H9 (cell line): Measurements from ENCODE around the gene HLF. TPM values are rescaled to one million over a fixed set of nuclear protein-coding genes. Genes with fewer than 3 reads are reported as not detected.

Experiments used
- DNase-seq: peaks from one replicate; pipeline ENCODE4 v3.0.0-alpha.2; 2017
- H2AFZ ChIP-seq: one replicate; pipeline ENCODE4 v1.6.1; 2013; ENCODE audit warnings: mild to moderate bottlenecking, low read length, control low read depth, moderate library complexity
- H2AK5ac ChIP-seq: 2 replicates; pipeline ENCODE4 v1.6.1; 2013; ENCODE audit warnings: low read length, control low read depth, mixed read lengths; ENCODE audit not compliant: insufficient read length
- H2BK120ac ChIP-seq: one replicate; pipeline ENCODE4 v1.6.1; 2013; ENCODE audit warnings: low read depth, mild to moderate bottlenecking, low read length, control low read depth, inconsistent platforms; ENCODE audit not compliant: poor library complexity, severe bottlenecking
- H2BK12ac ChIP-seq: 2 replicates; pipeline ENCODE4 v1.6.1; 2013; ENCODE audit warnings: low read length, control low read depth, mixed read lengths, low read depth; ENCODE audit not compliant: insufficient read length
- H2BK15ac ChIP-seq: 2 replicates; pipeline ENCODE4 v1.6.1; 2013; ENCODE audit warnings: low read depth, low read length, control low read depth
- H2BK20ac ChIP-seq: one replicate; pipeline ENCODE4 v1.6.1; 2013; ENCODE audit warnings: low read depth, mild to moderate bottlenecking, low read length, control low read depth, inconsistent platforms; ENCODE audit not compliant: poor library complexity, severe bottlenecking
- H2BK5ac ChIP-seq: 2 replicates; pipeline ENCODE4 v1.6.1; 2013; ENCODE audit warnings: low read length, control low read depth, mixed read lengths; ENCODE audit not compliant: insufficient read length
- H3K14ac ChIP-seq: 2 replicates; pipeline ENCODE4 v1.6.1; 2013; ENCODE audit warnings: low read length, control low read depth; ENCODE audit not compliant: insufficient read depth
- H3K18ac ChIP-seq: 2 replicates; pipeline ENCODE4 v1.6.1; 2013; ENCODE audit warnings: low read depth, mild to moderate bottlenecking, mixed read lengths, low read length, control low read depth; ENCODE audit not compliant: insufficient read length
- H3K23ac ChIP-seq: 2 replicates; pipeline ENCODE4 v1.6.1; 2013; ENCODE audit warnings: low read length, control low read depth, mixed read lengths, low read depth; ENCODE audit not compliant: insufficient read length
- H3K23me2 ChIP-seq: 2 replicates; pipeline ENCODE4 v1.6.1; 2013; ENCODE audit warnings: low read depth, mild to moderate bottlenecking, mixed read lengths, low read length, control low read depth; ENCODE audit not compliant: insufficient read length, poor library complexity, severe bottlenecking
- H3K27ac ChIP-seq: 2 replicates; pipeline ENCODE4 v1.5.1; 2013; ENCODE audit warnings: low read length, control low read depth, mixed read lengths, low read depth; ENCODE audit not compliant: insufficient read length
- H3K27me3 ChIP-seq: 2 replicates; pipeline ENCODE4 v1.6.1; 2013; ENCODE audit warnings: low read length, control low read depth, inconsistent platforms; ENCODE audit not compliant: insufficient read depth
- H3K4ac ChIP-seq: 2 replicates; pipeline ENCODE4 v1.6.1; 2013; ENCODE audit warnings: low read depth, mild to moderate bottlenecking, control low read depth, inconsistent platforms, low read length, moderate library complexity
- H3K4me1 ChIP-seq: 2 replicates; pipeline ENCODE4 v1.6.1; 2013; ENCODE audit warnings: low read length, control low read depth, inconsistent platforms; ENCODE audit not compliant: insufficient read depth
- H3K4me2 ChIP-seq: 2 replicates; pipeline ENCODE4 v1.6.1; 2013; ENCODE audit warnings: low read length, control low read depth, mixed read lengths; ENCODE audit not compliant: insufficient read length, insufficient read depth
- H3K56ac ChIP-seq: 2 replicates; pipeline ENCODE4 v1.6.1; 2013; ENCODE audit warnings: low read depth, mild to moderate bottlenecking, mixed read lengths, low read length, control low read depth; ENCODE audit not compliant: insufficient read length
- H3K79me1 ChIP-seq: 2 replicates; pipeline ENCODE4 v1.6.1; 2013; ENCODE audit warnings: low read depth, mild to moderate bottlenecking, moderate library complexity, low read length, control low read depth, inconsistent platforms; ENCODE audit not compliant: insufficient read depth, poor library complexity, severe bottlenecking
- H3K79me2 ChIP-seq: 2 replicates; pipeline ENCODE4 v1.6.1; 2013; ENCODE audit warnings: low read length, control low read depth, inconsistent platforms; ENCODE audit not compliant: insufficient read depth
- H3K9ac ChIP-seq: 2 replicates; pipeline ENCODE4 v1.6.1; 2013; ENCODE audit warnings: low read length, control low read depth, mixed read lengths; ENCODE audit not compliant: insufficient read length; ENCODE audit errors: extremely low read depth
- H3K9me3 ChIP-seq: one replicate; pipeline ENCODE4 v1.6.1; 2013; ENCODE audit warnings: low read depth, low read length, inconsistent platforms; ENCODE audit not compliant: control insufficient read depth
- H3T11ph ChIP-seq: one replicate; pipeline ENCODE4 v1.6.1; 2013; ENCODE audit warnings: mild to moderate bottlenecking, low read length, control low read depth, inconsistent platforms
- H4K20me1 ChIP-seq: one replicate; pipeline ENCODE4 v1.6.1; 2013; ENCODE audit not compliant: control insufficient read depth, insufficient read length, insufficient read depth
- H4K5ac ChIP-seq: 2 replicates; pipeline ENCODE4 v1.6.1; 2013; ENCODE audit warnings: low read depth, mild to moderate bottlenecking, mixed read lengths, low read length, control low read depth; ENCODE audit not compliant: insufficient read length
- H4K8ac ChIP-seq: replicated peaks from 2 replicates; pipeline ENCODE4 v1.6.1; 2013; ENCODE audit warnings: low read length, control low read depth, mixed read lengths, low read depth; ENCODE audit not compliant: insufficient read length
- H4K91ac ChIP-seq: 2 replicates; pipeline ENCODE4 v1.6.1; 2013; ENCODE audit warnings: low read depth, mild to moderate bottlenecking, moderate library complexity, mixed read lengths, low read length, control low read depth; ENCODE audit not compliant: insufficient read length
- H3K27ac Mint-ChIP-seq, 3 experiments: 2 replicates in 2 of 3; 3 replicates in 1 of 3; pipeline ENCODE4 v1.8.0; 2020 to 2021; ENCODE audit warnings: mixed read lengths in 3 of 3, mild to moderate bottlenecking in 1 of 3, moderate library complexity in 1 of 3
- H3K27me3 Mint-ChIP-seq: 2 replicates; pipeline ENCODE4 v1.8.0; 2021; ENCODE audit warnings: low read depth, mild to moderate bottlenecking, moderate library complexity, mixed read lengths
- H3K36me3 Mint-ChIP-seq, 3 experiments: 2 replicates in 2 of 3; 3 replicates in 1 of 3; pipeline ENCODE4 v1.8.0; 2020 to 2021; ENCODE audit warnings: low read depth in 3 of 3, mixed read lengths in 3 of 3; ENCODE audit not compliant: insufficient read depth in 1 of 3
- H3K4me1 Mint-ChIP-seq, 2 experiments: 2 replicates each; pipeline ENCODE4 v1.8.0; 2020; ENCODE audit warnings: mixed read lengths in 2 of 2
- H3K4me3 Mint-ChIP-seq, 2 experiments: 2 replicates in 1 of 2; 3 replicates in 1 of 2; pipeline ENCODE4 v1.8.0; 2020 to 2021; ENCODE audit warnings: mild to moderate bottlenecking in 2 of 2, mixed read lengths in 2 of 2, moderate library complexity in 1 of 2
- H3K9me3 Mint-ChIP-seq, 2 experiments: 2 replicates in 1 of 2; 3 replicates in 1 of 2; pipeline ENCODE4 v1.8.0; 2020; ENCODE audit warnings: mild to moderate bottlenecking in 2 of 2, mixed read lengths in 2 of 2, moderate library complexity in 1 of 2
- WGBS: extraction: QIAGEN DNeasy Blood & Tissue Kit; methylation state at CpG from one replicate; pipeline ENCODE4 v1.1.7; 2013; ENCODE audit warnings: missing lambda C conversion rate, low lambda C conversion rate, mixed read lengths; ENCODE audit not compliant: insufficient read length; ENCODE audit errors: extremely low coverage; 5-methylcytosine and 5-hydroxymethylcytosine counted together
- total RNA-seq: library from RNA; stranded (reverse); gene quantifications from 2 replicates; pipeline ENCODE4 v1.2.1, GENCODE V29; 2021
- TF ChIP-seq, protein P1 (sequence below): fragments of 200-600 bp; sonication (generic); conservative IDR thresholded peaks from 3 replicates; pipeline ENCODE4 v1.8.0; 2021; ENCODE audit warnings: antibody characterized with exemption, mild to moderate bottlenecking

Gene HLF
- total RNA-seq, 1 experiment from 2014 or later: 0.17 TPM

DNA sequence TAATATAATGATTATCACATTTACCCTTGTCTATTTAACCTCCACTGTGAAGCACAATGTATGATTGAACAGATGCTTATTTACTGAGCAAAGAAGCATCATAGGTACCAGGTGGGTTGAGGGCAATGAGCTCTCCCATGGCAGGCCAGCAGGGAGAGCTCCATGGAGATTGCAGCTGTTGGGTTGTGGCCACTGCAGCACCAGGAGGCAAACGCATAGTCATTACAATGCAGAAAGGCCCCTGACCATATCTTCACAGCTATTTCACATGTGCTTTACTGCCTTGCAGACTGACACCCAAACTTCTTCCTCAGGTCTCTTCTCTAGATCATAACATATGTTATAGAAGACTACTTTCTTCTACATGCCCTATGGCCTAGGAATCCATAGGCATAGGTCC is 81.9 kb downstream of the HLF start:
- Histone ChIP-seq H3K9ac (no peak overlapping the region), H3K14ac (no peak overlapping the region), H2BK20ac (no peak overlapping the region), H3K4me2 (no peak overlapping the region), H2BK5ac (no peak overlapping the region), H3K18ac (no peak overlapping the region), H3K79me1 (no peaks in the 10 kb centered on the region), H2BK15ac (no peak overlapping the region), H3K9me3 (no peaks in the 10 kb centered on the region), H2AFZ (no peak overlapping the region), H4K5ac (no peak overlapping the region), H4K91ac (no peak overlapping the region), H3K23ac (no peak overlapping the region), H2BK12ac (no peak overlapping the region), H2AK5ac (no peak overlapping the region), H3T11ph (no peak overlapping the region), H3K4me1 (no peaks in the 10 kb centered on the region), H4K8ac (no peak overlapping the region), H3K23me2 (no peaks in the 10 kb centered on the region), H3K27me3 (no peaks in the 10 kb centered on the region), H3K27ac (no peak overlapping the region), H4K20me1 (no peaks in the 10 kb centered on the region), H3K56ac (no peak overlapping the region), H2BK120ac (no peak overlapping the region), H3K79me2 (no peaks in the 10 kb centered on the region), H3K4ac (no peak overlapping the region)
- H3K27ac Mint-ChIP-seq: no peak overlapping the region
- TF ChIP-seq, protein P1, sequence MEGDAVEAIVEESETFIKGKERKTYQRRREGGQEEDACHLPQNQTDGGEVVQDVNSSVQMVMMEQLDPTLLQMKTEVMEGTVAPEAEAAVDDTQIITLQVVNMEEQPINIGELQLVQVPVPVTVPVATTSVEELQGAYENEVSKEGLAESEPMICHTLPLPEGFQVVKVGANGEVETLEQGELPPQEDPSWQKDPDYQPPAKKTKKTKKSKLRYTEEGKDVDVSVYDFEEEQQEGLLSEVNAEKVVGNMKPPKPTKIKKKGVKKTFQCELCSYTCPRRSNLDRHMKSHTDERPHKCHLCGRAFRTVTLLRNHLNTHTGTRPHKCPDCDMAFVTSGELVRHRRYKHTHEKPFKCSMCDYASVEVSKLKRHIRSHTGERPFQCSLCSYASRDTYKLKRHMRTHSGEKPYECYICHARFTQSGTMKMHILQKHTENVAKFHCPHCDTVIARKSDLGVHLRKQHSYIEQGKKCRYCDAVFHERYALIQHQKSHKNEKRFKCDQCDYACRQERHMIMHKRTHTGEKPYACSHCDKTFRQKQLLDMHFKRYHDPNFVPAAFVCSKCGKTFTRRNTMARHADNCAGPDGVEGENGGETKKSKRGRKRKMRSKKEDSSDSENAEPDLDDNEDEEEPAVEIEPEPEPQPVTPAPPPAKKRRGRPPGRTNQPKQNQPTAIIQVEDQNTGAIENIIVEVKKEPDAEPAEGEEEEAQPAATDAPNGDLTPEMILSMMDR: no peak
- H3K4me3 Mint-ChIP-seq: no peak overlapping the region
- H3K27me3 Mint-ChIP-seq: peaks cover 3% of the 10 kb centered on the region; the same call in 1 of the 2 replicates
- peaks cover 16 to 22% of the 10 kb centered on the region in 2 experiments for H3K4me1 Mint-ChIP-seq
- WGBS: no CpG with 5 or more reads among the region's 1 CpG
- H3K9me3 Mint-ChIP-seq: peaks cover 7 to 8% of the 10 kb centered on the region in 2 experiments; a peak in 4 of 5 replicates
- no peak for DNase-seq
- H3K36me3 Mint-ChIP-seq: peaks cover 0 to 9% (median 4%) of the 10 kb centered on the region in 3 experiments; a peak in 6 of 7 replicates
